Left lung (tissue), 10 donors: ENCODE measurements around the gene VAV1. TPM values are rescaled to one million over a fixed set of nuclear protein-coding genes. Genes with fewer than 3 reads are reported as not detected.
A peak's percentile ranks its signal among the peaks of the same experiment; 100 is the strongest.

ENCODE experiments used
- ATAC-seq: fragments of 200-7000 bp; cut with Tn5 transposase; one replicate; pipeline ENCODE4 v1.9.1; 2020; ENCODE audit warnings: moderate library complexity
- DNase-seq, 4 donors: peaks; one replicate each; pipeline ENCODE4 v3.0.0-alpha.2; 2013 to 2020
- H3K27ac ChIP-seq, 2 donors: fragments of 200-600 bp; sonication (generic) in 1 of 2; one replicate each; pipeline versions ENCODE4 v1.5.0 to v1.8.0; 2020 to 2021
- H3K27me3 ChIP-seq, 2 donors: fragments of 200-600 bp; sonication (generic) in 1 of 2; one replicate each; pipeline versions ENCODE4 v1.5.0 to v1.8.0; 2020 to 2021
- H3K36me3 ChIP-seq, 2 donors: fragments of 200-600 bp; sonication (generic) in 1 of 2; one replicate each; pipeline versions ENCODE4 v1.5.0 to v1.8.0; 2020 to 2021
- H3K4me1 ChIP-seq, 2 donors: fragments of 200-600 bp; one replicate each; pipeline ENCODE4 v1.8.0; 2021
- H3K4me3 ChIP-seq, 2 donors: fragments of 200-600 bp; sonication (generic) in 1 of 2; one replicate each; pipeline versions ENCODE4 v1.5.0 to v1.8.0; 2020 to 2021; ENCODE audit warnings: mild to moderate bottlenecking in 1 of 2
- H3K9me3 ChIP-seq, 2 donors: fragments of 200-600 bp; sonication (generic) in 1 of 2; one replicate each; pipeline versions ENCODE4 v1.5.0 to v1.8.0; 2020 to 2021
- CTCF ChIP-seq, 2 donors: fragments of 200-600 bp; sonication (generic) in 1 of 2; IDR thresholded peaks; one replicate each; pipeline versions ENCODE4 v1.5.0 to v1.8.0; 2021; ENCODE audit warnings: antibody characterized with exemption in 2 of 2
- intact Hi-C, 2 donors: fragments of 100-400 bp; cut with DNase I; formaldehyde crosslinking; loops; one replicate each; pipeline versions ENCODE4 v1.11.2 to v1.14.2; 2022
- polyA plus RNA-seq, 6 donors: library from polyadenylated mRNA; unstranded; fragments of 120-200 nt; gene quantifications; one replicate each; pipeline ENCODE4 v1.2.1, GENCODE V29; 2013; ENCODE audit not compliant: insufficient read length in 6 of 6
- total RNA-seq, 2 donors: library from RNA; stranded (reverse); fragmentation: NEBNext Ultra II Directional; extraction: Animal tissue kit (Norgen Biotek cat#: 25700); gene quantifications; one replicate each; pipeline ENCODE4 v1.2.1, GENCODE V29; 2021
- donor health status: DM: no; HTN: yes; CAD: no.
- donor health status: DM: no; HTN: no; CAD: no.

Gene VAV1
- total and polyA plus RNA-seq, 8 donors, result 2.0 to 51.3 (median 2.8) TPM

GRCh38 chr19:6737284-6737872, 35.1 kb upstream of the VAV1 start, which contains the start of gene GPR108:
TSS of gene GPR108 (minus strand) at chr19:6737580. CDS start at chr19:6737576, 4 bp downstream.
- peak within 1 kb of the TSS; percentile 94 to 96 for H3K27ac ChIP-seq
- H3K4me3 ChIP-seq, result peak within 1 kb of the TSS; percentile 81 to 95
- intact Hi-C loops, result loop anchor here (10.0 kb wide), 1 partner anchor 127 kb away; no protein-coding TSS in a partner anchor
- ATAC-seq, result peak; percentile 77
- peaks cover 0 to 26% of the 10 kb centered on the region in 2 donors for H3K36me3 ChIP-seq
- peaks cover 0 to 15% of the 10 kb centered on the region in 2 donors for H3K27me3 ChIP-seq
- TF ChIP-seq CTCF (IDR thresholded peaks at IDR 0.05), result no peak
- H3K9me3 ChIP-seq, result no peaks in the 10 kb centered on the region
- peak; percentile 99 to 100 (median 100) for DNase-seq
- peaks cover 21 to 64% of the 10 kb centered on the region in 2 donors for H3K4me1 ChIP-seq

GRCh38 chr19:6737873-6738786, 34.4 kb upstream of the VAV1 start:
- TF ChIP-seq CTCF (IDR thresholded peaks at IDR 0.05), result peak; percentile 44 to 62
- H3K4me1 ChIP-seq, result peaks cover 24 to 72% of the 10 kb centered on the region in 2 donors
- peaks cover 0 to 26% of the 10 kb centered on the region in 2 donors for H3K36me3 ChIP-seq
- peaks cover 0 to 15% of the 10 kb centered on the region in 2 donors for H3K27me3 ChIP-seq
- DNase-seq, result peak; percentile 75 to 95 (median 86)
- intact Hi-C loops, result loop anchor here (10.0 kb wide), 1 partner anchor 127 kb away; no protein-coding TSS in a partner anchor
- H3K9me3 ChIP-seq, result no peaks in the 10 kb centered on the region
- peak; percentile 72 for ATAC-seq
- H3K4me3 ChIP-seq, result peak overlapping the region in 1 of 2 donors; percentile 97
- H3K27ac ChIP-seq, result peak overlapping the region; percentile 92 to 96

GRCh38 chr19:6738787-6739389, 33.6 kb upstream of the VAV1 start:
- peak overlapping the region; percentile 92 to 96 for H3K27ac ChIP-seq
- peak in 2 of 4 donors; percentile 48 to 81 for DNase-seq
- H3K4me1 ChIP-seq, result peaks cover 28 to 78% of the 10 kb centered on the region in 2 donors
- TF ChIP-seq CTCF (IDR thresholded peaks at IDR 0.05), result no peak
- H3K4me3 ChIP-seq, result peak overlapping the region; percentile 77 to 97
- no peaks in the 10 kb centered on the region for H3K9me3 ChIP-seq
- ATAC-seq, result no peak
- intact Hi-C loops, result loop anchor here (10.0 kb wide), 1 partner anchor 126 kb away; no protein-coding TSS in a partner anchor
- peaks cover 0 to 15% of the 10 kb centered on the region in 2 donors for H3K27me3 ChIP-seq
- peaks cover 0 to 26% of the 10 kb centered on the region in 2 donors for H3K36me3 ChIP-seq

- Histone ChIP-seq H3K27ac (peak within 1 kb of the TSS; percentile 92 to 96), H3K27me3 (peaks cover 0 to 15% of the 10 kb centered on the region in 2 donors), H3K36me3 (peaks cover 0 to 26% of the 10 kb centered on the region in 2 donors), H3K4me3 (peak within 1 kb of the TSS; percentile 77 to 97), H3K4me1 (peaks cover 33 to 83% of the 10 kb centered on the region in 2 donors), H3K9me3 (no peaks in the 10 kb centered on the region)
- intact Hi-C loops, result loop anchor here (10.0 kb wide), 1 partner anchor 125 kb away; no protein-coding TSS in a partner anchor
- ATAC-seq, result peak; percentile 37
- no peak for TF ChIP-seq CTCF (IDR thresholded peaks at IDR 0.05)
- DNase-seq, result peak; percentile 84 to 93 (median 88)
Measured at GRCh38 chr19:6739390-6739882, 33.1 kb upstream of the VAV1 start, which contains the start of gene TRIP10. TSS of gene TRIP10 (plus strand) at chr19:6739680. CDS start at chr19:6739762, 82 bp downstream.
